GM19043 (cell line): ENCODE data around the gene SKI.

Experiments used
- ATAC-seq: cut with Tn5 transposase; IDR thresholded peaks from one replicate; pipeline ENCODE4 v1.9.1; 2021; ENCODE audit warnings: low read depth; ENCODE audit not compliant: unreplicated experiment

The SKI gene

GRCh38 chr1:2228157-2228594 is at the start of gene SKI:
SKI (plus strand) TSS chr1:2228319; CDS start chr1:2228767, 448 bp downstream.
- ATAC-seq: no peak

DNA sequence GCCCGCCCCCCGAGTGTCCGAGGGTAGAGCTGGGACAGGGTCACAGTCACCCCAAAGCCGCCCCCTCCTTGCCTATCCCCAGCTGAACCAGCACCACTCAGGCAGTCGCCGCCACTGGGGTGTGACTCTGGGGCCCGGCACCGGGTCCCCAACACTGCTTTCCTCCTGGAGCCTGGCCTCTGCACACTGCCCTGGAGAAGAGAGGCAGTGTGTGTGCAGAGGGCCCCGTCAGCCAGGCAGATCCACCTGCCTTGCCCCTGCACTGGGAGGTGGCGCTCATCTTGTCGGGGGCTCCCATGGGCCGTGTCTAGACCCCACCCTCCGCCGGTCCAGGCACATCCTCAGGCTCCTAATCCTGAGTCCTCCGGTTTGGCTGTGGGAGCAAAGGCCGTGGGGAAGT is 49.2 kb upstream of the SKI start:
- ATAC-seq: no peak

GRCh38 chr1:2179283-2180013 is 48.7 kb upstream of the SKI start:
- ATAC-seq: no peak

- no peak for ATAC-seq
These were observed 47.5 kb upstream of the SKI start for GRCh38 chr1:2180297-2181245.

GRCh38 chr1:2181271-2181670 is 46.8 kb upstream of the SKI start:
- no peak for ATAC-seq

- ATAC-seq: no peak
These were observed 46.4 kb upstream of the SKI start for GRCh38 chr1:2181752-2182151.

DNA sequence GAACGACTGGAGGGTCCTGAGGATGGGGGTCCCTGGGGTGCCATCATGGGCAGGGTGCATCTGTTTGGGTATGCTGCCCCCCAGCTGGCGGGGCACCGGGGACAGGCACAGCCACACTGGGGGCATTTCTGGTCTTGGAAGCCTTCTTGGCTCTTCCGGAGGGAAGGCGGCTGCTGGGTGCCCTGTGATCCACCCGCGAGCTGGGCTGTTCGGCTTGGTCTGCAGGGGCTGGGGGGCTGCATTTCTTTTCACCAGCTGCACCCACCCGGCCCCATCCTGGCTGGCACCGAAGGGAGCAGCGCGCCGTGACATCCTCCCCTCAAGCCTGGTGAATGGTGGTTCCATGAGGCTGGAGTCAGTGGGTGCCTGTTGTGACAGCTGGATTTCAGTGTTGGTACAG is 45.7 kb upstream of the SKI start:
- no peak for ATAC-seq

DNA sequence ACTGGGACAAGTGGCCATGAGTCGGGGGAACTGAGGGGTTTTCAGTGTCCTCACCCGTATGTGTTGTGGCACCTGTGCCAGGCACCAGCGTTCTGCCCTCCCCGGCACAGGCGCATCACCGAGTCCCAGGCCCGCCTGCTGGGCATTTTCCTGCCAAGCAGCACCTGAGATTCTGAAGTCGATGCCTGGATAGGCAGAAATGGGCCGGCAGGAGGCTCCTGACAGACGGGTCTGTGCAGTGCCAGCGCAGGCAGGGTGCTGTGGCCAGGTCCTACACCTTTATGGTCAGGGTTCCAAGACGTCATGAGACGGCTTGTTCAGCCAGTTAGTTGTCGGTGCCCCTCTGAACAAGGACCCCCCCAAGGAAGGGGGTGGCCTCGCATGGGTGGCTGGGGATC is 44.2 kb upstream of the SKI start:
- no peak for ATAC-seq

DNA sequence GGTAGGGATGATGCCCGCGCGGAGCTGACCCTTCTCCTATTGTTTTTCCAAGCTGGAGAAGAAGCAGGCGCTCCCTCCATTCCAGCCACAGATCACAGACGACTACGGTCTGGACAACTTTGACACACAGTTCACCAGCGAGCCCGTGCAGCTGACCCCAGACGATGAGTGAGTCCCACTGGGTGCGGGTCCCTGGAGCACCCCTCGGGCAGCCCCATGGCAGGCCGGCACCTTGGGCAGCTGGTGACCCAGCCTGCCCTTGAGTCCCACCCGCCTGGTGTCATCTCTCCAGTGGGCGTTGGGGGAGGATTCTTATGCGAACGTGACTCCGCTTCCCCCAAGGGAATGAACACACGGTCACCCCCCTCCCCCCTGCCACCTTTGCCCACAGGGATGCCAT is 43.6 kb upstream of the SKI start:
- ATAC-seq: no peak

- ATAC-seq: no peak
These were observed 43.2 kb upstream of the SKI start for GRCh38 chr1:2184934-2185333.

- ATAC-seq: no peak
These were observed 42.0 kb upstream of the SKI start for GRCh38 chr1:2185880-2186855.

- no peak for ATAC-seq
These were observed 41.2 kb upstream of the SKI start for GRCh38 chr1:2186901-2187300.

DNA sequence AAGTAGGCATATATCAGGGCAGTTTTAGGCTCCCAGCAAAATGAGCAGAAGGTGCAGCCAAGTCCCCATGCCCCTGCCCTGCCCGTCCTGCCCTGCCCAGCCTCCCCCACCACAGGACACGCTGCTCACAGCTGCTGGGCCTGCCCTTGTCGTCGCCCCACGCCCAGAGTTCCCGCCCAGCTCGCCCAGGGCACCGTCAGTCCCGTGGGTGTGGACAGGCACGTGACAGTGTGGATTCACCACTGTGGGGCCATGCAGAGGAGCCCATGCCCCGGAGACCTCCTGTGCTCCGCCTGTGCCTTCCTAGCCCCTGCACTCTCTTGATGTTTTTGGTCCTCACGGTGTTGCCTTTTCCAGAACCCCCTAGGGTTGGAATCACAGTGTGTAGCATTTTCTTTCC is 40.5 kb upstream of the SKI start:
- no peak for ATAC-seq

DNA sequence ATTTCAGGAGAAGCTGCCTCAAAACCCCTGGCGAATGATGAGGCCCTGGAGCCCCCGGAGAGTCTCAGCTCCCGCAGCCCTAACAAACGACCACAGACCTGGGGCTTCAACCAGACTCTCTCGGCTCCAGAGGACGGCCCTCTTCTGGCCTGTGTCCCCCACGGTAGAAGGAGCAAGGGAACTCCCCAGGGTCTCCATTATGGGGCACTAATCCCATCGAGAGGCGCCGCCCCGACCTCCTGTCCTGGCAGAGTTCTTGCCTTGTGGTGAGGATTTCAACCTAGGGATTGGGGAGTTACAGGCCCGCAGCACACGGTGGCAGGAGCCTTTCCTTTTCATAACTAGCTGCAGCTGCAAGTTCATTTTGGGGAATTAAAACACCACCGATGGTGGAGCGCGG is 39.8 kb upstream of the SKI start:
- ATAC-seq: no peak

- peak; percentile 73 for ATAC-seq
These were observed 38.4 kb upstream of the SKI start for GRCh38 chr1:2189459-2190425.

DNA sequence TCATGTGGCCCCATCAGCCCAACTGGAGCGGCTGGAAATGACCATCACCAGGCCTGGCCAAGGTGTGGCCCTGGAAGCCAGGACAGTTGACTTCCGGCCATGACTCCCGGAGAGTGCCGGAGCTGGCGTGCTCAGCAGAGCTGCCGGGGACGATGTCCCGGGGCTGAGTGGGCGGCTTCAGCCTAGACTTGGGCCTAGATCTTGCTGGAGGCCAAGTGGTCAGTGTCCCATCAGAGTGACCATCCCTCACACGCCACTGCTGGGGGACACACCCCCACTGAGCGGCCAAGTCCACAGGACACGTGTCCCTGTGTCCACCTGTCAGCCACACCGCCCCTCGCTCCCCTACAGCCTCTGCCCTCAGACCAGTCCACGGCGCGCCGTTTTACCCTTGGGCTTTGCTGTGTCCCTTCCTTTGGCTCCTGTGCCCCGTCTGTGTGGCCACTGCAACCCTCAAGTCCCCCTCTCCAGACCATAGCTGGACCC is 37.6 kb upstream of the SKI start:
- ATAC-seq: no peak

GRCh38 chr1:2192031-2192995 is 35.8 kb upstream of the SKI start:
- no peak for ATAC-seq
